Subcutaneous adipose tissue (tissue), 4 donors: ENCODE data around the gene CALHM2. TPM values are rescaled to one million over a fixed set of nuclear protein-coding genes. Genes with fewer than 3 reads are reported as not detected.

Experiments used
- total RNA-seq, 4 donors: library from RNA; depleted of rRNA; stranded (reverse); fragments of >200 nt; gene quantifications; one replicate each; pipeline ENCODE4 v1.1.0, GENCODE V29; 2016
- TF ChIP-seq, protein P1 (sequence below): fragments of 450-650 bp; IDR thresholded peaks from one replicate; pipeline ENCODE4 v1.5.1; 2016; ENCODE audit warnings: low read depth, mild to moderate bottlenecking, control low read depth, antibody characterized with exemption, moderate library complexity

CALHM2 gene
- total RNA-seq, 4 donors from 2014 or later = 44.0 to 111 (median 77.1) TPM

DNA sequence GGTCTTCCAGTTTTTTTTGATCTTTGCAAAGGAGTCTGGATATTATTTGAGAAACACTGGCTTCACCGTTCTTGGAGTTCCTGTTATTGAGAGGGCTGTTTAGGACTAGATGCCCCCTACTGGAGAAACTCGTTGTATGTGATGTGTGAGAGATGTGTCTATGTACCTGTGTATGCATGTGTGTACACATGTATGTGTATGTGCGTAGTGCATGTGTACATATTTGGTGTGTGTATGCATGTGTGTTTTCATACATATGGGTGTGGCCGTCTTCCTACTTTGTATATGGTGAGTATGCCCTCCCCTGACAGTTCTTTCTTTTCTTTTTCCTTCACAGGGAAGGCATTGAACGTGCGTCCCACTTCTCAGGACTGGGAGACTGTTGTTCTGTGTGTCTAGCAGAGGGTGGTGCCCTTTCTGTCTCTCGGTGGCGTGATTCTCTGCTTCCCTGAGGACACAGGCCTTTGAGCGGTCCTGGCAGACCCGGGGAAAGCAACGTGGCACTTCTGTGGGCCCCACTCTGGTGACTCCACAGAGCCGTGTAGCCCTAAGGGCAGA lies 29.9 kb upstream of the CALHM2 start:
- TF ChIP-seq, protein P1, sequence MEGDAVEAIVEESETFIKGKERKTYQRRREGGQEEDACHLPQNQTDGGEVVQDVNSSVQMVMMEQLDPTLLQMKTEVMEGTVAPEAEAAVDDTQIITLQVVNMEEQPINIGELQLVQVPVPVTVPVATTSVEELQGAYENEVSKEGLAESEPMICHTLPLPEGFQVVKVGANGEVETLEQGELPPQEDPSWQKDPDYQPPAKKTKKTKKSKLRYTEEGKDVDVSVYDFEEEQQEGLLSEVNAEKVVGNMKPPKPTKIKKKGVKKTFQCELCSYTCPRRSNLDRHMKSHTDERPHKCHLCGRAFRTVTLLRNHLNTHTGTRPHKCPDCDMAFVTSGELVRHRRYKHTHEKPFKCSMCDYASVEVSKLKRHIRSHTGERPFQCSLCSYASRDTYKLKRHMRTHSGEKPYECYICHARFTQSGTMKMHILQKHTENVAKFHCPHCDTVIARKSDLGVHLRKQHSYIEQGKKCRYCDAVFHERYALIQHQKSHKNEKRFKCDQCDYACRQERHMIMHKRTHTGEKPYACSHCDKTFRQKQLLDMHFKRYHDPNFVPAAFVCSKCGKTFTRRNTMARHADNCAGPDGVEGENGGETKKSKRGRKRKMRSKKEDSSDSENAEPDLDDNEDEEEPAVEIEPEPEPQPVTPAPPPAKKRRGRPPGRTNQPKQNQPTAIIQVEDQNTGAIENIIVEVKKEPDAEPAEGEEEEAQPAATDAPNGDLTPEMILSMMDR = no peak

DNA sequence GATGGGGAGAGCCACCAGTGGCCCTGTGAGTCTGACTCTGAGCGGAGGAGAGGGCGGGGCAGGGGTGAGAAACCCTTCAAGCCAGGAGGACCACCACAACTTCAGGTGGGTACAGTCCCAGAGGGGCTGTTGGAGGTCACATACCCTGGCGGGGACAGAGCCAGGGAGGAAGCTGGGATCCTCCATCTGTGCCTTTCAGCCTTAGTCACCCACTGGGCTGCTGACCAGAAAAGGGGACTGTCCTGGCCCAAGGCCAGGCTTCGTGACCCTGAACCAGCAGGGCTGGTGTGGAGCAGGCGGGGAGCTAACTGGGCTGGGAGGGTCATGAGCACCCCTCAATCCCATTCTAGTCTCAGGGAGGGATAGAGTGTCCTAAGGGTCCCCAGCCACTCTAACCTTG lies 28.4 kb upstream of the CALHM2 start:
- TF ChIP-seq, protein P1 = no peak

DNA sequence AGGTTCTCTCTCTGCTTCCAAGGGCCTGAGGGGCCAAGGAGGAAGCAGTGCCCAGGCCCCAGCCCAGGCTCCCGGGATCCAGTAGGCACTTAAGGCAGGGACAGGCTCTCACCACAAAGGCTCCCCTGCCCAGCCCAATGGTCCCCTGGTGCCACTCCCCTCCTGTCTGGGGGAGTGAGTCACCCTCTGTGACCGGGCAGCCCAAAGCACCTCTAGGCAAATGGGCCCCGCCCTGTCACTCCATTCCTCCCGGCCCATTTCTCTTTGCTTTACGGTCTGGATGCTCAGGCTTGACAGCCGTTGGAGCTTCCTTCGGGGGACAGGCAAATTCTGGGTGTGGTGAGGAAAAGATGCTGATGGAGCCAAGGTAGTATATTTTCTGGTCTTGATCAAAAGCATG lies 27.0 kb upstream of the CALHM2 start, which contains the start of gene CALHM3:
Gene CALHM3, minus strand, starts transcription at position 106 of the 400 bp plus-strand sequence. CDS start 208 bp downstream, outside the sequence.
- TF ChIP-seq, protein P1 = no peak

DNA sequence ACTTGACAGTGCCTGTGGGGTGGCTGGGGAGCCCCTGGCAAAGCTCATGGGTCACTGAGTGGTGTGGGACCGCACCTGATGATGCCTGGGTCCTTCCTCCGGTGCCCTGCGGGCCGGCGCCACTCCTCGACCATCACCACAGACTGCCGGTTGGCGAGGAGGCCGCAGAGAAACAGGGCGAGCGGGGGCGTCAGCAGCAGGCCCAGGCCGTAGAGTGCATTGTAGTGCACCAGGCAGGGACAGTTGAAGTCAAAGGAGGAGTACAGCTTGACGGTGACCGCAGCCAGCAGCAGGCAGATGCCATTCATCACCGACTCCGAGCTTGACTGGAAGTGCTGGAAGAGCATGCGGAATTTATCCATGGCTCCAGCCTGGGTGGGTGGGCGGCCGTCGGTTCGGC lies 26.5 kb upstream of the CALHM2 start:
- TF ChIP-seq, protein P1 = no peak

DNA sequence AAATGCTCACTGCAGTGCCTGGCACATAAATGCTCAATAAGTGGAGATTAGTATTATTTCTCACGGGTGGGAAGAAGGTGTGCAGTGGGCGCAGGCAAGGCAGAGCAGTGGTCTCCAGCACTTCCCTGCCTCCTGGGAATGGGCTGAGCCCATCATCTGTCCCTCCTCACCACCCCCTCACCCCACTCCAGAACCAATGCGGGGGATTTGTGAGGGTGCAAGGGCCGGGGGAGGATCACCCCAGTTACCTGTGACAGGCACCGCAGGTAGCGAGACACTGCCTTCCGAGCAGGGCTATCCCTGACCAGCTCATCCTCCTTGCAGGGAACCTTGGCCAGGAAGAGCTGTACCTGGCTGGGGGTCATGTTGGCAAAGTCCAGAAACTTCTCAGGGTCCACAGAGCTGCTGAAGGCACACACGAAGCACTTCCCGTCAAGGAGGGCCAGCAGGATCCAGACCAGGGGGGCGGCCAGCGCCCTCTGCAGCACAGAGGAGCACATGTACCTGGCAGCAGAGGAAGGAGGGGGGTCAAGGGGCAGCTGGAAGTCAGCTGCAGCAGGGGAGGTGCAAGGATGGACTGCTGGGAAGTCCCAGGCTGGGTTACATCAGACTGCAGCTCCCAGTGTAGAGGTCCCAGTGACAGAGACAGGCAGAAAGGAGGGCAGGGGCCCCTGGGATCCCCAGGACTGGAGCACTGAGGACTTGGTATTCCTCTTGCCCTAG lies 24.0 kb upstream of the CALHM2 start:
- TF ChIP-seq, protein P1 = no peak

DNA sequence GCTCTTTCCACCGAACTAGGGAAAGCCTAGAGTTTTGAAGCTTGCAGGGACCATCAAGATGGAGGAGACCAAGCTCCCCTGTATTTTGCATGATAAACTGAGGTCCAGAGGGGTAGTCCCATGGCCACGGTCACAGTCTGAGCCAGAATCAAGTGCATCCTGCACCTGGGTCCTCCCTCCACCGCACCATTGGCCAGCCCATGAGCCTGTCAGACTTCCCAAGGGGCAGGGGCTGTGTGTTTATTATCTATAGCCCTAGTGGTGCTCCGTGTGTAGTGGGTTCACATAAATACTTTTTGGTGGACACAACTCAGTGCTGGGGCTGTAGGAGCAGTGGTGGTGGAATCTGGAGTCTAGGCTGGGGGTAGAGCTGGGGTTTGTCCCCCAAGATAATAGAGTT lies 23.3 kb upstream of the CALHM2 start:
- TF ChIP-seq, protein P1 = no peak

DNA sequence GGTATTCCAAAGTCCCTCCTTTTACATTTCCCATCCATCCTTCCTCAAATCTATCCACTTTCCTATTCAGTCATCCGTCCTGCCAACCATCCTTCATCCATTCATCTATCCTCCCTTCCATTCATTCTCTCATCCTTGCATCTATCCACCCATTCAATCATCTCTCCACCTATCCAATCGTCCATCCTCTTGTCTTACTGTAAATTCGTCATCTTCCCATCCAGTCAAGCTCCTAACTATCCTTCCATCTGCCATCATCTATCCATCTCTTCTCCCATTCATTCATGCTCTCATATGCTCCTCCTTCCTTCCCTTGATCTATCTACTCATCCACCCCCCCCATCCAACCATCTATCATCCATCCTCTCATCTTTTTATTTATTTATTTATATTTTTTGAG lies 21.9 kb upstream of the CALHM2 start:
- TF ChIP-seq, protein P1 = no peak
